K562 (cell line): ENCODE measurements around the gene KNTC1. TPM values are rescaled to one million over a fixed set of nuclear protein-coding genes. Genes with fewer than 3 reads are reported as not detected.
A peak's percentile ranks its signal among the peaks of the same experiment; 100 is the strongest.

Source experiments
- ATAC-seq: fragments of 200-7000 bp; cut with Tn5 transposase; 3 replicates; pipeline ENCODE4 v1.9.1; 2020; ENCODE audit warnings: moderate library complexity
- BruUV-seq: library from RNA; stranded (reverse); fragments of 400-500 nt; replicated peaks from 2 replicates; lab custom pipeline; 2021; lab: Mats Ljungman, UMichigan
- CTCF ChIA-PET: fragments of 300-600 bp; formaldehyde crosslinking; extraction: SDS; loops from one replicate; lab custom pipeline; 2021; ENCODE audit warnings: low intra/inter-chr PET ratio; lab: Yijun Ruan, JAX
- POLR2A ChIA-PET: fragments of 300-600, 350-650 bp; sonication (Branson Sonifier 250); formaldehyde crosslinking; extraction: SDS; loops from one replicate; lab custom pipeline; 2021; ENCODE audit warnings: antibody characterized with exemption, inconsistent platforms; lab: Yijun Ruan, JAX
- DNase-seq, 4 experiments: peaks; one replicate each; pipeline versions ENCODE4 v3.0.0 to v3.0.0-alpha.2; 2011 to 2018; ENCODE audit warnings: low spot score in 3 of 4, mixed read lengths in 3 of 4; ENCODE audit errors: extremely low read depth in 1 of 4
- FAIRE-seq: peaks from 2 replicates; lab custom pipeline; 2011; peaks lifted over from hg19 to GRCh38; lab: Jason Lieb, UNC
- H2AFZ ChIP-seq: 2 replicates; pipeline ENCODE4 v1.6.0; 2011; ENCODE audit warnings: low read depth, low read length, control low read depth, inconsistent platforms
- H3K27ac ChIP-seq: fragments of 200-600 bp; 3 replicates; pipeline ENCODE4 v1.8.0; 2011; ENCODE audit warnings: low read depth, mild to moderate bottlenecking, control low read depth, inconsistent platforms, low read length, moderate library complexity, mixed read lengths; ENCODE audit errors: extremely low read depth
- H3K27me3 ChIP-seq, 2 experiments: fragments of 300-600 bp in 1 of 2; 2 replicates in 1 of 2; 3 replicates in 1 of 2; pipeline versions ENCODE4 v1.6.0 to v1.8.0; 2011; ENCODE audit warnings: inconsistent platforms in 2 of 2, low read length in 2 of 2, mild to moderate bottlenecking in 1 of 2, mixed read lengths in 1 of 2, moderate library complexity in 1 of 2; ENCODE audit not compliant: control insufficient read depth in 2 of 2, insufficient read depth in 2 of 2
- H3K36me3 ChIP-seq: fragments of 300-600 bp; 3 replicates; pipeline ENCODE4 v1.8.0; 2011; ENCODE audit warnings: mild to moderate bottlenecking, low read length, inconsistent platforms; ENCODE audit not compliant: control insufficient read depth, insufficient read depth
- H3K4me1 ChIP-seq, 2 experiments: fragments of 200-600 bp in 1 of 2; replicated peaks in 1 of 2; 2 replicates in 1 of 2; 3 replicates in 1 of 2; pipeline versions ENCODE4 v1.5.1 to v1.8.0; 2011; ENCODE audit warnings: inconsistent platforms in 2 of 2, low read length in 2 of 2, mild to moderate bottlenecking in 1 of 2, mixed read lengths in 1 of 2, moderate library complexity in 1 of 2; ENCODE audit not compliant: control insufficient read depth in 2 of 2, insufficient read depth in 2 of 2
- H3K4me2 ChIP-seq: 2 replicates; pipeline ENCODE4 v1.6.1; 2011; ENCODE audit warnings: low read length, control low read depth, inconsistent platforms, mixed read lengths; ENCODE audit not compliant: insufficient read depth
- H3K4me3 ChIP-seq: fragments of 200-600 bp; sonication (generic), shearing (Covaris generic); 2 replicates; pipeline ENCODE4 v1.5.1; 2016; ENCODE audit warnings: control low read depth, inconsistent platforms
- H3K79me2 ChIP-seq: fragments of 200-600 bp; 3 replicates; pipeline ENCODE4 v1.8.0; 2011; ENCODE audit warnings: low read length, inconsistent platforms; ENCODE audit not compliant: control insufficient read depth, insufficient read depth
- H3K9ac ChIP-seq, 2 experiments: 2 replicates each; pipeline versions ENCODE4 v1.6.0 to v1.6.1; 2011; ENCODE audit warnings: low read depth in 2 of 2, low read length in 2 of 2, control low read depth in 1 of 2, inconsistent platforms in 1 of 2, mild to moderate bottlenecking in 1 of 2, mixed read lengths in 1 of 2; ENCODE audit not compliant: insufficient read depth in 1 of 2
- H3K9me1 ChIP-seq: one replicate; pipeline ENCODE4 v1.6.0; 2011; ENCODE audit warnings: inconsistent platforms, mild to moderate bottlenecking, low read length, moderate library complexity; ENCODE audit not compliant: control insufficient read depth, insufficient read depth
- H3K9me3 ChIP-seq: replicated peaks from 2 replicates; pipeline ENCODE4 v1.5.1; 2011; ENCODE audit warnings: low read depth, low read length, inconsistent platforms; ENCODE audit not compliant: control insufficient read depth, insufficient read depth
- H4K20me1 ChIP-seq: replicated peaks from 2 replicates; pipeline ENCODE4 v1.6.1; 2011; ENCODE audit warnings: low read length, inconsistent platforms, mixed read lengths; ENCODE audit not compliant: control insufficient read depth, insufficient read depth
- NCOA2 ChIP-seq, 2 experiments: fragments of 450-650 bp; IDR thresholded peaks; 2 replicates each; pipeline ENCODE4 v1.6.1; 2018; ENCODE audit warnings: mild to moderate bottlenecking in 2 of 2, moderate library complexity in 1 of 2; ENCODE audit not compliant: partially characterized antibody in 2 of 2
- RAD51 ChIP-seq: fragments of 450-650 bp; IDR thresholded peaks from 2 replicates; pipeline ENCODE4 v1.7.1; 2016; ENCODE audit warnings: low read depth, mild to moderate bottlenecking, borderline replicate concordance
- SMAD1 ChIP-seq: fragments of 150-350 bp; IDR thresholded peaks from 2 replicates; pipeline ENCODE4 v1.6.1; 2014; ENCODE audit warnings: low read length, low read depth; ENCODE audit not compliant: partially characterized antibody
- TOE1 ChIP-seq, 2 experiments: fragments of 450-650 bp in 1 of 2; sonication (generic) in 1 of 2; formaldehyde crosslinking in 1 of 2; IDR thresholded peaks; 2 replicates each; pipeline versions ENCODE4 v1.7.1 to v1.8.0; 2016 to 2022; ENCODE audit warnings: borderline replicate concordance in 2 of 2, mild to moderate bottlenecking in 2 of 2, antibody characterized with exemption in 1 of 2, inconsistent platforms in 1 of 2, low read depth in 1 of 2, missing genetic modification reagents in 1 of 2, moderate library complexity in 1 of 2
- USF1 ChIP-seq: sonication (generic); formaldehyde crosslinking; IDR thresholded peaks from 2 replicates; pipeline ENCODE4 v1.9.0; 2022; ENCODE audit warnings: mild to moderate bottlenecking, missing genetic modification reagents
- ZFP1 ChIP-seq: fragments of 450-650 bp; formaldehyde crosslinking; IDR thresholded peaks from 2 replicates; pipeline ENCODE4 v1.4.0; 2020; ENCODE audit warnings: mild to moderate bottlenecking, mixed read lengths
- WGBS: fragments of 100-300 bp; shearing (Covaris generic); methylation state at CpG from one replicate; pipeline ENCODE4 v1.1.6; 2016; ENCODE audit warnings: low coverage, mixed read lengths; ENCODE audit not compliant: insufficient coverage; ENCODE audit errors: missing lambda C conversion rate; 5-methylcytosine and 5-hydroxymethylcytosine counted together
- in situ Hi-C: fragments of 300-500 bp; cut with MboI; formaldehyde crosslinking; loops from 4 replicates; pipeline ENCODE4 v1.15.0; 2018; ENCODE audit warnings: inconsistent platforms, mixed read lengths
- intact Hi-C: fragments of 100-400 bp; cut with micrococcal nuclease; formaldehyde crosslinking; loops from 2 replicates; pipeline ENCODE4 v1.14.2; 2022
- polyA plus RNA-seq, 8 experiments: library from polyadenylated mRNA; depleted of rRNA in 4 of 8; stranded (reverse) in 5 of 8; unstranded in 3 of 8; fragments of >200 nt; fragmentation: Nextera tagmentation in 2 of 8; fragmentation: Illumina TruSeq in 1 of 8; extraction: Ambion mirVana in 2 of 8; extraction: Trizol in 1 of 8; gene quantifications; 2 replicates each; pipeline versions ENCODE4 v1.2.1 to v1.2.3, GENCODE V29; 2011 to 2014; ENCODE audit warnings: inconsistent platforms in 1 of 8, missing spikeins in 1 of 8
- total RNA-seq, 7 experiments: library from RNA; depleted of rRNA in 6 of 7; stranded (reverse); fragments of >200 nt in 6 of 7; fragmentation: Illumina TruSeq in 2 of 7; extraction: Trizol in 2 of 7; gene quantifications; 2 replicates each; pipeline versions ENCODE4 v1.2.1 to v1.2.3, GENCODE V29; 2011 to 2021; ENCODE audit warnings: low replicate concordance in 1 of 7
- TF ChIP-seq, protein P1 (sequence below): fragments of 450-650 bp; formaldehyde crosslinking; IDR thresholded peaks from 2 replicates; pipeline ENCODE4 v1.4.0; 2020; ENCODE audit warnings: mild to moderate bottlenecking, mixed read lengths
- TF ChIP-seq, protein P2 (sequence below), 2 experiments: IDR thresholded peaks in 1 of 2; conservative IDR thresholded peaks in 1 of 2; 2 replicates each; pipeline ENCODE4 v1.6.1; 2016; ENCODE audit warnings: low read depth in 2 of 2, mild to moderate bottlenecking in 1 of 2, missing compliant biosample characterization in 1 of 2, missing genetic modification characterization in 1 of 2, moderate library complexity in 1 of 2

KNTC1 gene
- total and polyA plus RNA-seq, 9 of the 15 experiments (the other 6 are each of a cell fraction or from before 2014, with no cell fraction given) = 38.9 to 135 (median 99.6) TPM

- no peak overlapping the region for H3K4me2 ChIP-seq
- no peak overlapping the region for H3K4me3 ChIP-seq
- no peaks in the 10 kb centered on the region for H3K9me1 ChIP-seq
- H3K36me3 ChIP-seq = no peaks in the 10 kb centered on the region
- CTCF ChIA-PET = no interaction called here
- TF ChIP-seq NCOA2 (IDR thresholded peaks at IDR 0.05; ENCODE audit: partially characterized antibody in 2 of 2) = no peak
- TF ChIP-seq SMAD1 = no peak
- no peak for TF ChIP-seq ZFP1 (CRISPR knock-in tag)
- DNase-seq (no peak), FAIRE-seq (no peak), ATAC-seq (no peak)
- H3K27me3 ChIP-seq = peaks cover 0 to 6% of the 10 kb centered on the region in 2 experiments; a peak in 1 of 5 replicates
- no peaks in the 10 kb centered on the region for H4K20me1 ChIP-seq
- H2AFZ ChIP-seq = no peak overlapping the region
- H3K27ac ChIP-seq = no peak overlapping the region
- BruUV-seq = no TSS peak
- no peaks in the 10 kb centered on the region; a peak in 1 of 5 replicates for H3K4me1 ChIP-seq
- POLR2A ChIA-PET = interaction anchor here (0.6 to 1.7 kb wide), 2 partner anchors 15 to 149 kb away, joined by 3 to 4 read pairs; no protein-coding TSS in a partner anchor
- WGBS = 56% methylated on average over 3 of the region's 3 CpGs
- H3K9me3 ChIP-seq = no peaks in the 10 kb centered on the region
- in situ Hi-C loops = no loop called here
- intact Hi-C loops = no loop called here
- no peak overlapping the region for H3K9ac ChIP-seq
- H3K79me2 ChIP-seq = no peaks in the 10 kb centered on the region
Measured at GRCh38 chr12:122656298-122656697, 129.2 kb downstream of the KNTC1 start.

GRCh38 chr12:122659579-122659978 is 132.5 kb downstream of the KNTC1 start:
- Histone ChIP-seq H3K36me3 (no peaks in the 10 kb centered on the region), H3K9me3 (no peaks in the 10 kb centered on the region), H2AFZ (no peak overlapping the region), H3K27me3 (peaks cover 0 to 8% of the 10 kb centered on the region in 2 experiments; a peak in 1 of 5 replicates), H3K27ac (no peak overlapping the region), H3K4me1 (no peaks in the 10 kb centered on the region; a peak in 1 of 5 replicates), H3K9ac (no peak overlapping the region), H3K9me1 (no peaks in the 10 kb centered on the region), H3K4me2 (no peak overlapping the region), H3K4me3 (no peak overlapping the region), H4K20me1 (no peaks in the 10 kb centered on the region), H3K79me2 (no peaks in the 10 kb centered on the region)
- ChIA-PET CTCF (no interaction called here), POLR2A (interaction anchor here (0.5 to 0.6 kb wide), 3 partner anchors 14 to 438 kb away, joined by 3 read pairs; no protein-coding TSS in a partner anchor)
- DNase-seq (no peak), FAIRE-seq (no peak), ATAC-seq (no peak)
- in situ Hi-C loops = no loop called here
- BruUV-seq = no TSS peak
- 47% methylated on average over 6 of the region's 6 CpGs for WGBS
- intact Hi-C loops = no loop called here
- TF ChIP-seq USF1 (CRISPR knock-in tag) (peak; percentile 29; the same call in 1 of the 2 replicates), RAD51 (0 out of 2 replicates have a peak, but pooled peaks have one; percentile 22), TOE1 (IDR thresholded peaks at IDR 0.05; ENCODE audit: borderline replicate concordance) (peak; percentile 56; the same call in 1 of the 2 replicates), TOE1 (CRISPR knock-in tag; IDR thresholded peaks at IDR 0.05; ENCODE audit: borderline replicate concordance, low read depth) (no peak)
- TF ChIP-seq, protein P1, sequence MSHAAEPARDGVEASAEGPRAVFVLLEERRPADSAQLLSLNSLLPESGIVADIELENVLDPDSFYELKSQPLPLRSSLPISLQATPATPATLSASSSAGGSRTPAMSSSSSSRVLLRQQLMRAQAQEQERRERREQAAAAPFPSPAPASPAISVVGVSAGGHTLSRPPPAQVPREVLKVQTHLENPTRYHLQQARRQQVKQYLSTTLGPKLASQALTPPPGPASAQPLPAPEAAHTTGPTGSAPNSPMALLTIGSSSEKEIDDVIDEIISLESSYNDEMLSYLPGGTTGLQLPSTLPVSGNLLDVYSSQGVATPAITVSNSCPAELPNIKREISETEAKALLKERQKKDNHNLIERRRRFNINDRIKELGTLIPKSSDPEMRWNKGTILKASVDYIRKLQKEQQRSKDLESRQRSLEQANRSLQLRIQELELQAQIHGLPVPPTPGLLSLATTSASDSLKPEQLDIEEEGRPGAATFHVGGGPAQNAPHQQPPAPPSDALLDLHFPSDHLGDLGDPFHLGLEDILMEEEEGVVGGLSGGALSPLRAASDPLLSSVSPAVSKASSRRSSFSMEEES (CRISPR knock-in tag) = peak; percentile 88
- TF ChIP-seq, protein P2, sequence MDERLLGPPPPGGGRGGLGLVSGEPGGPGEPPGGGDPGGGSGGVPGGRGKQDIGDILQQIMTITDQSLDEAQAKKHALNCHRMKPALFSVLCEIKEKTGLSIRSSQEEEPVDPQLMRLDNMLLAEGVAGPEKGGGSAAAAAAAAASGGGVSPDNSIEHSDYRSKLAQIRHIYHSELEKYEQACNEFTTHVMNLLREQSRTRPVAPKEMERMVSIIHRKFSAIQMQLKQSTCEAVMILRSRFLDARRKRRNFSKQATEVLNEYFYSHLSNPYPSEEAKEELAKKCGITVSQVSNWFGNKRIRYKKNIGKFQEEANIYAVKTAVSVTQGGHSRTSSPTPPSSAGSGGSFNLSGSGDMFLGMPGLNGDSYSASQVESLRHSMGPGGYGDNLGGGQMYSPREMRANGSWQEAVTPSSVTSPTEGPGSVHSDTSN (CRISPR knock-in tag; IDR thresholded peaks at IDR 0.05; ENCODE audit: low read depth) = no peak
- TF ChIP-seq, protein P2 (tag; conservative IDR thresholded peaks at IDR 0.05; ENCODE audit: low read depth) = 0 out of 2 replicates have a peak, but pooled peaks have one; percentile 14
